ENCODE results near the gene PDE1A. TPM values are rescaled to one million over a fixed set of nuclear protein-coding genes. Genes with fewer than 3 reads are reported as not detected.

PDE1A gene
- total RNA-seq, 2 experiments from 2014 or later = not detected

DNA sequence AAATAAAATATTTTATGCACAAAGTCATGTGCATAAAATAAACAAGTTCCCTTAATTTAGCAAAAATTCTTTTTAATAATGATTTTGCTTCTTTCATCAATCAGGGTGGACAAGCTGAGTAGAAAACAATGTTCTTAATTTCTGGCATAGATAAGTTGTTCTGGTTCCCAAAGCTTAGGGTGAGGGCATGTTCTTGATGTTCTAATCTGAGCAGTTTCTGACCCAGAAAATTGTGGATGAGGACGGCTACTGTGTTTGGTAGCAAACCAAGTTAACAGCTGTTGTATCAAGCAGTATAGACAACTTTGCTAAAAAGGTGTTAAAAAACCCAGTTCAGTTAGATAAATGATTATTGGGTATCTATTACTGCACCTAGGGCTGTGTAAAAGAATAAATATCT, 158.9 kb downstream of the PDE1A start:
- DNase-seq (no peak), ATAC-seq (ENCODE audit: poor library complexity) (no peak)
- no peaks in the 10 kb centered on the region for H3K9me3 ChIP-seq (ENCODE audit: control insufficient read depth in 1 of 2, insufficient read depth in 1 of 2, low read length in 2 of 2)
- no peaks in the 10 kb centered on the region for H3K4me1 Mint-ChIP-seq (ENCODE audit: low read depth)
- H3K4me1 ChIP-seq (ENCODE audit: insufficient read depth, low read length) = no peaks in the 10 kb centered on the region
- POLR2A ChIA-PET = no interaction called here
- no peak overlapping the region for H3K27ac ChIP-seq (ENCODE audit: low read depth in 1 of 2, low read length in 2 of 2)
- H3K27me3 Mint-ChIP-seq = no peaks in the 10 kb centered on the region
- TF ChIP-seq CTCF (IDR thresholded peaks at IDR 0.05) = no peak
- no peak overlapping the region for H3K4me3 ChIP-seq (ENCODE audit: low read length)
- CTCF ChIA-PET = no interaction called here
- no peaks in the 10 kb centered on the region for H3K36me3 ChIP-seq (ENCODE audit: insufficient read depth, low read length)
- intact Hi-C loops (cut with DNase I, micrococcal nuclease) = no loop called here
- H3K4me3 Mint-ChIP-seq = no peak overlapping the region
- H3K9me3 Mint-ChIP-seq = no peaks in the 10 kb centered on the region
- H3K36me3 Mint-ChIP-seq (ENCODE audit: low read depth) = no peaks in the 10 kb centered on the region
- H3K27ac Mint-ChIP-seq = no peak overlapping the region
- no peaks in the 10 kb centered on the region for H3K27me3 ChIP-seq (ENCODE audit: control insufficient read depth in 1 of 2, insufficient read depth in 2 of 2, low read length in 2 of 2)

DNA sequence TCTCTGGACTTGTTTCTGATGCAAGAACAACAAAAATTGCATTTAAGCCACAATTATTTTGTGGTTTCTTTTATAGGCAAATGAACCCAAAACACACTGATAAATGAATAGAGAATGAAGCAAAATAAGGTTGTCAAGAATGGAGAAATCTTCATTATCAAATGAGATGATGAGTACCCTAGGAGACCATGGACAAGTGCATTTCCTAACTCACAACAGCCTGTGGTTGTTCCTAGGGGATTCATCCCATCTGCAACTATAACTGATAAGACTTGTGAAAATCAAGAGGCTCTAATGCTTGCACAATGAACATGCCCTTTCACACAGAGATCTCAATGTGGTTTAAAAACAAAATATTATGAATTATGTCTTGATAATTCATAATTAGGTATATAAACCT, 159.9 kb downstream of the PDE1A start:
- Histone ChIP-seq H3K4me1 (ENCODE audit: insufficient read depth, low read length) (no peaks in the 10 kb centered on the region), H3K4me3 (ENCODE audit: low read length) (no peak overlapping the region), H3K27me3 (ENCODE audit: control insufficient read depth in 1 of 2, insufficient read depth in 2 of 2, low read length in 2 of 2) (no peaks in the 10 kb centered on the region), H3K36me3 (ENCODE audit: insufficient read depth, low read length) (no peaks in the 10 kb centered on the region), H3K9me3 (ENCODE audit: control insufficient read depth in 1 of 2, insufficient read depth in 1 of 2, low read length in 2 of 2) (no peaks in the 10 kb centered on the region), H3K27ac (ENCODE audit: low read depth in 1 of 2, low read length in 2 of 2) (no peak overlapping the region)
- no peak for ATAC-seq (ENCODE audit: poor library complexity)
- ChIA-PET POLR2A (no interaction called here), CTCF (no interaction called here)
- TF ChIP-seq CTCF (IDR thresholded peaks at IDR 0.05) = no peak
- Mint-ChIP-seq H3K9me3 (no peaks in the 10 kb centered on the region), H3K36me3 (ENCODE audit: low read depth) (no peaks in the 10 kb centered on the region), H3K4me1 (ENCODE audit: low read depth) (no peaks in the 10 kb centered on the region), H3K4me3 (no peak overlapping the region), H3K27ac (no peak overlapping the region), H3K27me3 (no peaks in the 10 kb centered on the region)
- intact Hi-C loops (cut with DNase I, micrococcal nuclease) = no loop called here
- no peak for DNase-seq

GRCh38 chr2:182265718-182266117, 161.1 kb downstream of the PDE1A start:
- POLR2A ChIA-PET = no interaction called here
- H3K27me3 ChIP-seq (ENCODE audit: control insufficient read depth in 1 of 2, insufficient read depth in 2 of 2, low read length in 2 of 2) = no peaks in the 10 kb centered on the region
- no peaks in the 10 kb centered on the region for H3K4me1 ChIP-seq (ENCODE audit: insufficient read depth, low read length)
- Mint-ChIP-seq H3K27me3 (no peaks in the 10 kb centered on the region), H3K27ac (no peak overlapping the region), H3K4me3 (no peak overlapping the region), H3K4me1 (ENCODE audit: low read depth) (no peaks in the 10 kb centered on the region), H3K9me3 (no peaks in the 10 kb centered on the region), H3K36me3 (ENCODE audit: low read depth) (no peaks in the 10 kb centered on the region)
- no peaks in the 10 kb centered on the region for H3K9me3 ChIP-seq (ENCODE audit: control insufficient read depth in 1 of 2, insufficient read depth in 1 of 2, low read length in 2 of 2)
- CTCF ChIA-PET = no interaction called here
- no peak for TF ChIP-seq CTCF (IDR thresholded peaks at IDR 0.05)
- intact Hi-C loops (cut with DNase I, micrococcal nuclease) = no loop called here
- ATAC-seq (ENCODE audit: poor library complexity) (no peak), DNase-seq (no peak)
- no peak overlapping the region for H3K27ac ChIP-seq (ENCODE audit: low read depth in 1 of 2, low read length in 2 of 2)
- no peak overlapping the region for H3K4me3 ChIP-seq (ENCODE audit: low read length)
- H3K36me3 ChIP-seq (ENCODE audit: insufficient read depth, low read length) = no peaks in the 10 kb centered on the region
